ENCODE data around the gene THRSP. TPM values are rescaled to one million over a fixed set of nuclear protein-coding genes. Genes with fewer than 3 reads are reported as not detected.
"Not testable (repeated sequence)": the region's sequence is repeated elsewhere in the genome, so short reads cannot be mapped to it uniquely, and the experiment has no call there.

THRSP gene
- total RNA-seq, 1 donor from 2014 or later = not detected

- no peaks in the 10 kb centered on the region for H3K27me3 ChIP-seq
- H3K27ac ChIP-seq = no peak overlapping the region
- no peaks in the 10 kb centered on the region for H3K4me1 ChIP-seq
- H3K9me3 ChIP-seq = no peaks in the 10 kb centered on the region
- no peaks in the 10 kb centered on the region for H3K36me3 ChIP-seq
- TF ChIP-seq POLR2AphosphoS5 (IDR thresholded peaks at IDR 0.05; ENCODE audit: insufficient read depth in 1 of 2, low read depth in 1 of 2) = no peak
- TF ChIP-seq POLR2A (IDR thresholded peaks at IDR 0.05) = no peak
- DNase-seq (ENCODE audit: extremely low spot score in 2 of 2) = no peak
- no peak overlapping the region for H3K4me3 ChIP-seq
- intact Hi-C loops (cut with DNase I) = no loop called here
Measured at GRCh38 chr11:78049348-78049747, 14.3 kb upstream of the THRSP start.

- Histone ChIP-seq H3K27me3 (no peaks in the 10 kb centered on the region), H3K36me3 (no peaks in the 10 kb centered on the region), H3K4me3 (no peak overlapping the region), H3K9me3 (no peaks in the 10 kb centered on the region), H3K27ac (no peak overlapping the region), H3K4me1 (no peaks in the 10 kb centered on the region)
- intact Hi-C loops (cut with DNase I) = no loop called here
- DNase-seq (ENCODE audit: extremely low spot score in 2 of 2) = no peak
- TF ChIP-seq POLR2A (IDR thresholded peaks at IDR 0.05) (no peak), POLR2AphosphoS5 (IDR thresholded peaks at IDR 0.05; ENCODE audit: insufficient read depth in 1 of 2, low read depth in 1 of 2) (no peak), CTCF (IDR thresholded peaks at IDR 0.05) (no peak)
Measured at GRCh38 chr11:78050964-78051831, 12.5 kb upstream of the THRSP start.

GRCh38 chr11:78054971-78055370, 8.7 kb upstream of the THRSP start:
- Histone ChIP-seq H3K4me3 (no peak overlapping the region), H3K36me3 (no peaks in the 10 kb centered on the region), H3K9me3 (no peaks in the 10 kb centered on the region), H3K27me3 (no peaks in the 10 kb centered on the region), H3K27ac (no peak overlapping the region), H3K4me1 (no peaks in the 10 kb centered on the region)
- intact Hi-C loops (cut with DNase I) = no loop called here
- TF ChIP-seq CTCF (IDR thresholded peaks at IDR 0.05) (no peak), POLR2AphosphoS5 (IDR thresholded peaks at IDR 0.05; ENCODE audit: insufficient read depth in 1 of 2, low read depth in 1 of 2) (no peak), POLR2A (IDR thresholded peaks at IDR 0.05) (no peak)
- no peak for DNase-seq (ENCODE audit: extremely low spot score in 2 of 2)

DNA sequence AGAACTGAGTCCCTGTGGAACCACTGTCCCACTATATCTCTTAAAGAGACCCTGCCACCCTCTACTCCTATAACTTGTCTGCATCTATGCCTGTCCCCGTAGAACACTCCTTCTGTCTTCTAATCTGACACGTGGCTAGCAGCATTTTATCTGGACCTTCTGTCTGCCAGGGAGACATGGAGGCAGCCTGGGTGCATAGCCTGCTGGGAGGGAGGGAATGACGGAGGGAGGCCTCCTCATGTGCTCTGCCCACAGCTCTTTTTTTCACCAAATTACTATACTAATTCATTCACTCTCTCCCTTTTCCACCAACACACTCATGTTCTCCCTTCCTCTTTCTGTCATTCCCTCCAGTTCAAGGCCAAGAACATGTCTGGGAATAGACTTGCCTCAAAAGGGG, 7.6 kb upstream of the THRSP start:
- no peak for DNase-seq (ENCODE audit: extremely low spot score in 2 of 2)
- Histone ChIP-seq H3K27me3 (no peaks in the 10 kb centered on the region), H3K4me1 (no peaks in the 10 kb centered on the region), H3K9me3 (no peaks in the 10 kb centered on the region), H3K36me3 (no peaks in the 10 kb centered on the region), H3K4me3 (no peak overlapping the region), H3K27ac (no peak overlapping the region)
- TF ChIP-seq POLR2AphosphoS5 (IDR thresholded peaks at IDR 0.05; ENCODE audit: insufficient read depth in 1 of 2, low read depth in 1 of 2) = no peak
- TF ChIP-seq CTCF (IDR thresholded peaks at IDR 0.05) = no peak
- no peak for TF ChIP-seq POLR2A (IDR thresholded peaks at IDR 0.05)
- intact Hi-C loops (cut with DNase I) = no loop called here

GRCh38 chr11:78057462-78058055, 6.1 kb upstream of the THRSP start:
- H3K27me3 ChIP-seq = no peaks in the 10 kb centered on the region
- DNase-seq (ENCODE audit: extremely low spot score in 2 of 2) = no peak
- H3K36me3 ChIP-seq = no peaks in the 10 kb centered on the region
- intact Hi-C loops (cut with DNase I) = no loop called here
- no peak overlapping the region for H3K27ac ChIP-seq
- TF ChIP-seq POLR2A (IDR thresholded peaks at IDR 0.05) (no peak), CTCF (IDR thresholded peaks at IDR 0.05) (no peak), POLR2AphosphoS5 (IDR thresholded peaks at IDR 0.05; ENCODE audit: insufficient read depth in 1 of 2, low read depth in 1 of 2) (no peak)
- H3K4me3 ChIP-seq = no peak overlapping the region
- no peaks in the 10 kb centered on the region for H3K9me3 ChIP-seq
- H3K4me1 ChIP-seq = peaks cover 11% of the 10 kb centered on the region

DNA sequence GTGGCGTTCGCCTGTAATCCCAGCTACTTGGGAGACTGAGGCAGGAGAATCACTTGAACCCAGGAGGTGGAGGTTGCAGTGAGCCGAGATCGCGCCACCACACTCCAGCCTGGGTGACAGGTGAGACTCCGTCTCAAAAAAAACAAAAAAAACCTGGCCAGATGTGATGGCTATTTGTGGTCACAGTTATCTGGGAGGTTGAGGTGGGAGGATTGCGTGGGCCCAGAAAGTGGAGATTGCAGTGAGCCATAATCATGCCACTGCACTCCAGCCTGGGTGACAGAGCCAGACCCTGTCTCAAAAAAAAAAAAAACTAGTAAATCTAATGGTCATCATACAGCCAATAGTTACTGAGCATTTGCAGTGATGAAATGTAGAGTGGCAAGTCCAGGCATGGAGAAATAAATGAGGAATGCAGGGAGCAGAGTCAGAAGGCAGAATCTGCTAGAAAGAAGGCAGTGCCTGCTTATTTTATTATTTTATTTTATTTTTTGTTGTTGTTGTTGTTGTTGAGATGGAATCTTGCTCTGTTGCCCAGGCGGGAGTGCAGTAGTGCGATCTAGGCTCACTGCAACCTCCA, 3.8 kb upstream of the THRSP start:
- not testable (repeated sequence) for H3K27ac ChIP-seq; H3K27me3 ChIP-seq; H3K4me3 ChIP-seq; DNase-seq (ENCODE audit: extremely low spot score in 2 of 2); H3K36me3 ChIP-seq; H3K9me3 ChIP-seq
- intact Hi-C loops (cut with DNase I) = loop anchor here (10.0 kb wide), 1 partner anchor 125 kb away; the partner anchor contains the start of genes KCTD21 and USP35
- peaks cover 15% of the 10 kb centered on the region for H3K4me1 ChIP-seq

All from vagina (tissue), 2 donors.